Measurements from ENCODE around the gene RYR1. TPM values are rescaled to one million over a fixed set of nuclear protein-coding genes. Genes with fewer than 3 reads are reported as not detected.

Gene RYR1
- total RNA-seq, 1 donor from 2014 or later: 0.32 TPM

DNA sequence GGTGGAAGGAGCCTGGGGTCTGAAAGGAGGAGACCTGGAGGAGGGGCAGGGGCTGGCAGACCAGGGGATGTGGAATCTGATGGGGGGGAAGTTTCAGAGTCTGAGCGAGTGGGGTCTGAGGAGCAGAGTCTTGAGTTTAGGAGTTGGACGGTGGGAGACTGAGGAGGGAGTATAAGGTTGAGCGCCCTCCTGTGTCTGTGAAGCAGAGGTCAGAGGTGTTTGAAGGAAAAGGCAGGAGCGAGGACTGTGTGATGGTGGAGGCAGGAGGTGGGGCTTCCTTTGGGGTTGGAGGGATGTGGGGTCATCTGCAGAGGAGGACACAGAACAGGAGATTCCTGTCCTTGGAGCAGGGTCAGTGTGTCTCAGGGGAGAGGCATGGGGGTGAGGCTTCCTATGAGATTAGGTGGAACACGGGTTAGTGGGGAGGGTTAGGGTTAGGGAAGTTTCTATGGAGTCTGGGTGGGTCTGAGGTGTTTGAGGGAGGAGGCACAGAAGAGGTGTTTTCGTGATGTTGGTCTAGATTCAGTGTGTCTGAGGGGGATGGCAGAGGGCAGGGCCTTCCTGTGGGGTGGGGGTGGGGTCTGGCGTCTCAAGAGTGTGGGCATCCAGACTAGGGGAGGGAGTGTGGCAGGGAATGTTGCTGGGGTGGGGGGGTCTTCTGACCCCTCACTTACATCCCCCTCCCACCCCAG, 8.3 kb downstream of the RYR1 start:
- Histone ChIP-seq H3K27me3 (ENCODE audit: insufficient read depth, low read length) (no peaks in the 10 kb centered on the region), H3K9me3 (ENCODE audit: insufficient read depth, low read depth, low read length) (no peaks in the 10 kb centered on the region), H2AFZ (ENCODE audit: low read depth, low read length) (no peak overlapping the region), H3K27ac (ENCODE audit: low read depth, low read length) (no peak overlapping the region), H3K36me3 (ENCODE audit: insufficient read depth, low read length) (no peaks in the 10 kb centered on the region), H4K20me1 (ENCODE audit: insufficient read depth, low read length) (no peaks in the 10 kb centered on the region), H3K4me1 (ENCODE audit: insufficient read depth, low read length) (no peaks in the 10 kb centered on the region), H3K4me3 (ENCODE audit: insufficient read depth, low read depth, low read length) (no peak overlapping the region), H3K9ac (ENCODE audit: low read length) (no peak overlapping the region), H3K4me2 (ENCODE audit: low read length) (no peak overlapping the region), H3K79me2 (ENCODE audit: insufficient read depth, low read length) (no peaks in the 10 kb centered on the region)
- no peak for DNase-seq (ENCODE audit: low read depth)
- Mint-ChIP-seq H3K36me3 (ENCODE audit: low read depth, unreplicated experiment) (no peaks in the 10 kb centered on the region), H3K27me3 (ENCODE audit: low read depth, unreplicated experiment) (peaks cover 22% of the 10 kb centered on the region), H3K27ac (ENCODE audit: unreplicated experiment) (no peak overlapping the region), H3K9me3 (ENCODE audit: unreplicated experiment) (no peaks in the 10 kb centered on the region), H3K4me1 (ENCODE audit: low read depth, unreplicated experiment) (no peaks in the 10 kb centered on the region), H3K4me3 (ENCODE audit: unreplicated experiment) (no peak overlapping the region)
- no peak for TF ChIP-seq EZH2 (IDR thresholded peaks at IDR 0.05; ENCODE audit: insufficient read depth, low read length)
- FAIRE-seq: no peak

DNA sequence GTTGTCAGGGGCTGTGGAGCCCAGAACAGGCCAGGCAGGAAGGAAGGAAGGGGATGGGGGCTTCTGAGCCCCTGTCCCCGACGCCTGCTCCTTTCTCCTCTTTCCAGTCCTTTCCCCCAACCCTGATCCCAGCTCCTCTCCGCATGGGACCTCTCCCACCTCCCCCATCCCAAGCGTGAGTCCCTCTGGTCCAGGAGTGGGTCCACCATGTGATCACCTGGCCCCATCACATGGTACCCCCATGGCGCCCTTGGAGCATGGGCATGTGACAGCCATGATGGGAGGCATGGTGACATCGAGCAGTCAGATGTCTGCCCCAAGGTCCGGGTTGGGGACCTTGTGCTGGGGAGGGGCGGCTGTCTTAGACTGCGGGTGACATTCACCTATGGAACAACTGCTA, 9.2 kb downstream of the RYR1 start:
- no peaks in the 10 kb centered on the region for H3K4me1 ChIP-seq (ENCODE audit: insufficient read depth, low read length)
- DNase-seq (ENCODE audit: low read depth): no peak
- H3K9me3 ChIP-seq (ENCODE audit: insufficient read depth, low read depth, low read length): no peaks in the 10 kb centered on the region
- no peaks in the 10 kb centered on the region for H4K20me1 ChIP-seq (ENCODE audit: insufficient read depth, low read length)
- no peak for FAIRE-seq
- H3K27ac ChIP-seq (ENCODE audit: low read depth, low read length): no peak overlapping the region
- Mint-ChIP-seq H3K36me3 (ENCODE audit: low read depth, unreplicated experiment) (no peaks in the 10 kb centered on the region), H3K27me3 (ENCODE audit: low read depth, unreplicated experiment) (peaks cover 23% of the 10 kb centered on the region), H3K4me3 (ENCODE audit: unreplicated experiment) (no peak overlapping the region), H3K27ac (ENCODE audit: unreplicated experiment) (no peak overlapping the region), H3K9me3 (ENCODE audit: unreplicated experiment) (no peaks in the 10 kb centered on the region), H3K4me1 (ENCODE audit: low read depth, unreplicated experiment) (no peaks in the 10 kb centered on the region)
- H3K4me2 ChIP-seq (ENCODE audit: low read length): no peak overlapping the region
- no peak overlapping the region for H2AFZ ChIP-seq (ENCODE audit: low read depth, low read length)
- no peak overlapping the region for H3K9ac ChIP-seq (ENCODE audit: low read length)
- no peaks in the 10 kb centered on the region for H3K79me2 ChIP-seq (ENCODE audit: insufficient read depth, low read length)
- no peaks in the 10 kb centered on the region for H3K27me3 ChIP-seq (ENCODE audit: insufficient read depth, low read length)
- no peak overlapping the region for H3K4me3 ChIP-seq (ENCODE audit: insufficient read depth, low read depth, low read length)
- H3K36me3 ChIP-seq (ENCODE audit: insufficient read depth, low read length): no peaks in the 10 kb centered on the region
- no peak for TF ChIP-seq EZH2 (IDR thresholded peaks at IDR 0.05; ENCODE audit: insufficient read depth, low read length)
- TF ChIP-seq, protein P1, sequence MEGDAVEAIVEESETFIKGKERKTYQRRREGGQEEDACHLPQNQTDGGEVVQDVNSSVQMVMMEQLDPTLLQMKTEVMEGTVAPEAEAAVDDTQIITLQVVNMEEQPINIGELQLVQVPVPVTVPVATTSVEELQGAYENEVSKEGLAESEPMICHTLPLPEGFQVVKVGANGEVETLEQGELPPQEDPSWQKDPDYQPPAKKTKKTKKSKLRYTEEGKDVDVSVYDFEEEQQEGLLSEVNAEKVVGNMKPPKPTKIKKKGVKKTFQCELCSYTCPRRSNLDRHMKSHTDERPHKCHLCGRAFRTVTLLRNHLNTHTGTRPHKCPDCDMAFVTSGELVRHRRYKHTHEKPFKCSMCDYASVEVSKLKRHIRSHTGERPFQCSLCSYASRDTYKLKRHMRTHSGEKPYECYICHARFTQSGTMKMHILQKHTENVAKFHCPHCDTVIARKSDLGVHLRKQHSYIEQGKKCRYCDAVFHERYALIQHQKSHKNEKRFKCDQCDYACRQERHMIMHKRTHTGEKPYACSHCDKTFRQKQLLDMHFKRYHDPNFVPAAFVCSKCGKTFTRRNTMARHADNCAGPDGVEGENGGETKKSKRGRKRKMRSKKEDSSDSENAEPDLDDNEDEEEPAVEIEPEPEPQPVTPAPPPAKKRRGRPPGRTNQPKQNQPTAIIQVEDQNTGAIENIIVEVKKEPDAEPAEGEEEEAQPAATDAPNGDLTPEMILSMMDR (IDR thresholded peaks at IDR 0.05; ENCODE audit: insufficient read depth, low read depth, low read length): no peak

DNA sequence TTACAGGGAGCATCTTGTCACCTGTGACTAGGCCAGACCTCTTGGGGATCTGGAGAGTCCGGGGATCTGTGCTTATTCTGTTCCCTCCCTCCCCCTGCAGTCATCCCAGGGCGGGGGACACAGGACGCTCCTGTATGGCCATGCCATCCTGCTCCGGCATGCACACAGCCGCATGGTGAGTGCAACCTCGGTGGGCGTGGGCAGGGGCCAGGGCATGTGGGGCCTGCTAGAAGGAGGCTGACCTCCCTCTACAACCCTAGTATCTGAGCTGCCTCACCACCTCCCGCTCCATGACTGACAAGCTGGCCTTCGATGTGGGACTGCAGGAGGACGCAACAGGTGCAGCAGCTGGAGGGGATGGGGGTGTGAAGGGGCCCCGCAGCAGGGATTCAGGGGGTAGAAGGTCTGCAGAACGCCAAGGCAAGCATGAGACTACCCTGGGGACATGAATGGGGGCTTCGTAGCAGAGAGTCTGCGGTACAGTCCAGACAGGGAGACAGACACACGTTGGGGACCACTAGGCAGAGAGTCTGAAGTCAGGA, 10.0 kb downstream of the RYR1 start:
- H3K4me1 ChIP-seq (ENCODE audit: insufficient read depth, low read length): no peaks in the 10 kb centered on the region
- no peaks in the 10 kb centered on the region for H3K9me3 ChIP-seq (ENCODE audit: insufficient read depth, low read depth, low read length)
- no peaks in the 10 kb centered on the region for H3K36me3 ChIP-seq (ENCODE audit: insufficient read depth, low read length)
- DNase-seq (ENCODE audit: low read depth) (no peak), FAIRE-seq (no peak)
- no peak overlapping the region for H2AFZ ChIP-seq (ENCODE audit: low read depth, low read length)
- Mint-ChIP-seq H3K27ac (ENCODE audit: unreplicated experiment) (no peak overlapping the region), H3K27me3 (ENCODE audit: low read depth, unreplicated experiment) (peaks cover 26% of the 10 kb centered on the region), H3K4me1 (ENCODE audit: low read depth, unreplicated experiment) (no peaks in the 10 kb centered on the region), H3K9me3 (ENCODE audit: unreplicated experiment) (no peaks in the 10 kb centered on the region), H3K36me3 (ENCODE audit: low read depth, unreplicated experiment) (no peaks in the 10 kb centered on the region), H3K4me3 (ENCODE audit: unreplicated experiment) (no peak overlapping the region)
- no peak overlapping the region for H3K4me2 ChIP-seq (ENCODE audit: low read length)
- no peaks in the 10 kb centered on the region for H4K20me1 ChIP-seq (ENCODE audit: insufficient read depth, low read length)
- H3K4me3 ChIP-seq (ENCODE audit: insufficient read depth, low read depth, low read length): no peak overlapping the region
- no peak overlapping the region for H3K27ac ChIP-seq (ENCODE audit: low read depth, low read length)
- TF ChIP-seq, protein P1 (IDR thresholded peaks at IDR 0.05; ENCODE audit: insufficient read depth, low read depth, low read length): no peak
- no peak for TF ChIP-seq EZH2 (IDR thresholded peaks at IDR 0.05; ENCODE audit: insufficient read depth, low read length)
- no peaks in the 10 kb centered on the region for H3K79me2 ChIP-seq (ENCODE audit: insufficient read depth, low read length)
- no peak overlapping the region for H3K9ac ChIP-seq (ENCODE audit: low read length)
- H3K27me3 ChIP-seq (ENCODE audit: insufficient read depth, low read length): no peaks in the 10 kb centered on the region

Data from astrocyte (in vitro differentiated cells and primary cell).